Panc1 (cell line): ENCODE measurements around the gene BPTF. TPM values are rescaled to one million over a fixed set of nuclear protein-coding genes. Genes with fewer than 3 reads are reported as not detected.
"Not testable (repeated sequence)": the region's sequence is repeated elsewhere in the genome, so short reads cannot be mapped to it uniquely, and the experiment has no call there.

Experiments used
- ATAC-seq: fragments of 200-7000 bp; cut with Tn5 transposase; 2 replicates; pipeline ENCODE4 v1.9.1; 2020; ENCODE audit warnings: mild to moderate bottlenecking, moderate library complexity
- BruUV-seq: library from RNA; stranded (reverse); fragments of 400-500 nt; replicated peaks from 2 replicates; lab custom pipeline; 2021; lab: Mats Ljungman, UMichigan
- CTCF ChIA-PET: fragments of 300-600 bp; sonication (Branson Sonifier 250); formaldehyde crosslinking; loops from one replicate; lab custom pipeline; 2022; ENCODE audit warnings: antibody characterized with exemption; lab: Charles Lee
- POLR2A ChIA-PET: fragments of 300-600 bp; sonication (Branson Sonifier 250); formaldehyde crosslinking; loops from one replicate; lab custom pipeline; 2022; ENCODE audit warnings: antibody characterized with exemption; lab: Charles Lee
- DNase-seq: peaks from one replicate; pipeline ENCODE4 v3.0.0-alpha.2; 2010; ENCODE audit warnings: low read depth, low spot score
- H3K27ac ChIP-seq: 2 replicates; pipeline ENCODE4 v1.5.1; 2011; ENCODE audit warnings: mild to moderate bottlenecking, low read length, inconsistent platforms
- H3K27me3 ChIP-seq: fragments of 200-500 bp; sonication (Bioruptor generic); 2 replicates; pipeline ENCODE4 v1.6.0; 2014; ENCODE audit warnings: low read length, inconsistent platforms; ENCODE audit not compliant: control insufficient read depth, insufficient read depth
- H3K36me3 ChIP-seq: fragments of 200-500 bp; sonication (Bioruptor generic); 2 replicates; pipeline ENCODE4 v1.5.1; 2014; ENCODE audit warnings: inconsistent platforms, mild to moderate bottlenecking, low read length, moderate library complexity; ENCODE audit not compliant: control insufficient read depth, insufficient read depth
- H3K4me1 ChIP-seq: 2 replicates; pipeline ENCODE4 v1.5.1; 2011; ENCODE audit warnings: inconsistent platforms, mild to moderate bottlenecking, low read length, moderate library complexity; ENCODE audit not compliant: control insufficient read depth, insufficient read depth
- H3K4me3 ChIP-seq, 2 experiments: 2 replicates each; pipeline ENCODE4 v1.5.1; 2011 to 2012; ENCODE audit warnings: low read depth in 2 of 2, low read length in 2 of 2, mild to moderate bottlenecking in 2 of 2, inconsistent platforms in 1 of 2, moderate library complexity in 1 of 2
- H3K9me3 ChIP-seq: fragments of 200-500 bp; sonication (Bioruptor generic); 2 replicates; pipeline ENCODE4 v1.5.1; 2014; ENCODE audit warnings: low read depth, mild to moderate bottlenecking, inconsistent platforms, low read length, moderate library complexity; ENCODE audit not compliant: control insufficient read depth, insufficient read depth
- CTCF ChIP-seq: fragments of 450-650 bp; IDR thresholded peaks from 2 replicates; pipeline ENCODE4 v1.5.1; 2017; ENCODE audit warnings: mild to moderate bottlenecking
- POLR2AphosphoS5 ChIP-seq: IDR thresholded peaks from 2 replicates; pipeline ENCODE4 v1.6.1; 2012; ENCODE audit warnings: mild to moderate bottlenecking, low read depth, low read length, moderate library complexity
- REST ChIP-seq, 2 experiments: IDR thresholded peaks; 2 replicates each; pipeline ENCODE4 v1.6.1; 2011 to 2012; ENCODE audit warnings: low read depth in 2 of 2, control low read depth in 1 of 2, low read length in 1 of 2, mild to moderate bottlenecking in 1 of 2, moderate library complexity in 1 of 2; ENCODE audit not compliant: insufficient read depth in 1 of 2
- SIN3A ChIP-seq: IDR thresholded peaks from 2 replicates; pipeline ENCODE4 v1.6.1; 2012; ENCODE audit warnings: low read depth, mild to moderate bottlenecking, low read length, moderate library complexity, borderline replicate concordance; ENCODE audit not compliant: insufficient read depth
- TCF7L2 ChIP-seq: IDR thresholded peaks from 2 replicates; pipeline ENCODE4 v1.6.1; 2011; ENCODE audit warnings: mild to moderate bottlenecking, low read depth, low read length, inconsistent platforms
- in situ Hi-C: cut with HindIII; loops from 2 replicates; pipeline ENCODE4 v1.10.0; 2016; ENCODE audit warnings: low sequenced_read_pairs, low pct_unique_long_range_greater_than_20kb
- intact Hi-C: fragments of 100-400 bp; cut with micrococcal nuclease; formaldehyde crosslinking; loops from one replicate; pipeline ENCODE4 v1.10.0; 2022; ENCODE audit not compliant: unreplicated experiment
- total RNA-seq: library from RNA; stranded (reverse); gene quantifications from one replicate; pipeline ENCODE4 v1.2.1, GENCODE V29; 2021; ENCODE audit not compliant: unreplicated experiment

BPTF gene
- total RNA-seq, 1 experiment from 2014 or later: 51.1 TPM

GRCh38 chr17:67854378-67854777 lies 29.1 kb downstream of the BPTF start:
- in situ Hi-C loops: no loop called here
- Histone ChIP-seq H3K27me3 (no peaks in the 10 kb centered on the region), H3K27ac (no peak overlapping the region), H3K9me3 (no peaks in the 10 kb centered on the region), H3K36me3 (no peaks in the 10 kb centered on the region), H3K4me1 (no peaks in the 10 kb centered on the region), H3K4me3 (no peak overlapping the region)
- BruUV-seq: no TSS peak
- ATAC-seq: no peak
- ChIA-PET CTCF (no interaction called here), POLR2A (no interaction called here)
- no peak for TF ChIP-seq REST (IDR thresholded peaks at IDR 0.05; ENCODE audit: insufficient read depth in 1 of 2, low read depth in 2 of 2, low read length in 1 of 2)
- no peak for TF ChIP-seq SIN3A
- TF ChIP-seq TCF7L2: no peak
- no peak for TF ChIP-seq POLR2AphosphoS5
- no peak for TF ChIP-seq CTCF
- no peak for DNase-seq
- intact Hi-C loops: no loop called here

GRCh38 chr17:67855504-67856324 lies 30.4 kb downstream of the BPTF start:
- DNase-seq: no peak
- Histone ChIP-seq H3K36me3 (no peaks in the 10 kb centered on the region), H3K4me1 (no peaks in the 10 kb centered on the region), H3K4me3 (no peak overlapping the region), H3K27ac (no peak overlapping the region), H3K9me3 (no peaks in the 10 kb centered on the region), H3K27me3 (no peaks in the 10 kb centered on the region)
- no TSS peak for BruUV-seq
- intact Hi-C loops (no loop called here), in situ Hi-C loops (no loop called here)
- TF ChIP-seq POLR2AphosphoS5 (no peak), CTCF (no peak), REST (IDR thresholded peaks at IDR 0.05; ENCODE audit: insufficient read depth in 1 of 2, low read depth in 2 of 2, low read length in 1 of 2) (no peak), TCF7L2 (no peak), SIN3A (no peak)
- POLR2A ChIA-PET: no interaction called here
- ATAC-seq: no peak
- CTCF ChIA-PET: no interaction called here

- DNase-seq, intact Hi-C loops, BruUV-seq, H3K27me3 ChIP-seq, CTCF ChIA-PET, ATAC-seq, in situ Hi-C loops, POLR2A ChIA-PET, H3K9me3 ChIP-seq, H3K4me3 ChIP-seq, H3K27ac ChIP-seq, H3K4me1 ChIP-seq, H3K36me3 ChIP-seq: not testable (repeated sequence)
Measured at GRCh38 chr17:67856402-67856801, 31.1 kb downstream of the BPTF start.
